Chondrocyte (in vitro differentiated cells): Measurements from ENCODE around the gene HPS4. TPM values are rescaled to one million over a fixed set of nuclear protein-coding genes. Genes with fewer than 3 reads are reported as not detected.
A peak's percentile ranks its signal among the peaks of the same experiment; 100 is the strongest.

Source experiments
- DNase-seq: peaks from one replicate; pipeline ENCODE4 v3.0.0; 2021; ENCODE audit warnings: mixed read lengths, low spot score
- H3K27ac Mint-ChIP-seq: one replicate; pipeline ENCODE4 v1.8.0; 2021; ENCODE audit warnings: mild to moderate bottlenecking, moderate library complexity, mixed read lengths; ENCODE audit not compliant: unreplicated experiment
- H3K27me3 Mint-ChIP-seq: 2 replicates; pipeline ENCODE4 v1.8.0; 2021; ENCODE audit warnings: low read depth, mixed read lengths
- H3K36me3 Mint-ChIP-seq: 2 replicates; pipeline ENCODE4 v1.8.0; 2021; ENCODE audit warnings: low read depth, mixed read lengths
- H3K4me1 Mint-ChIP-seq: 2 replicates; pipeline ENCODE4 v1.8.0; 2021; ENCODE audit warnings: low read depth, mild to moderate bottlenecking, mixed read lengths
- H3K4me3 Mint-ChIP-seq: one replicate; pipeline ENCODE4 v1.8.0; 2021; ENCODE audit warnings: mild to moderate bottlenecking, moderate library complexity, mixed read lengths; ENCODE audit not compliant: unreplicated experiment
- H3K9me3 Mint-ChIP-seq: 2 replicates; pipeline ENCODE4 v1.8.0; 2021; ENCODE audit warnings: low read depth, mixed read lengths
- CTCF ChIP-seq: fragments of 200-600 bp; sonication (generic); IDR thresholded peaks from 2 replicates; pipeline ENCODE4 v1.5.0; 2021; ENCODE audit warnings: antibody characterized with exemption, mild to moderate bottlenecking, moderate library complexity
- total RNA-seq: library from RNA; stranded (reverse); gene quantifications from 3 replicates; pipeline ENCODE4 v1.2.1, GENCODE V29; 2021

The HPS4 gene
- total RNA-seq, 1 donor from 2014 or later = 28.2 TPM

GRCh38 chr22:26482161-26482560 lies 1.4 kb downstream of the HPS4 start:
- DNase-seq = no peak
- no peak for TF ChIP-seq CTCF
- Mint-ChIP-seq H3K4me3 (no peak overlapping the region), H3K27ac (no peak overlapping the region), H3K27me3 (no peaks in the 10 kb centered on the region), H3K9me3 (no peaks in the 10 kb centered on the region), H3K36me3 (peaks cover 9% of the 10 kb centered on the region), H3K4me1 (peaks cover 69% of the 10 kb centered on the region)

- Mint-ChIP-seq H3K4me1 (peaks cover 74% of the 10 kb centered on the region), H3K4me3 (no peak overlapping the region), H3K27me3 (no peaks in the 10 kb centered on the region), H3K9me3 (no peaks in the 10 kb centered on the region), H3K36me3 (peaks cover 9% of the 10 kb centered on the region), H3K27ac (no peak overlapping the region)
- no peak for DNase-seq
- TF ChIP-seq CTCF = no peak
These were observed 1.9 kb downstream of the HPS4 start for GRCh38 chr22:26481694-26482093.

- TF ChIP-seq CTCF = no peak
- no peak for DNase-seq
- Mint-ChIP-seq H3K4me3 (no peak overlapping the region), H3K36me3 (peaks cover 9% of the 10 kb centered on the region), H3K27me3 (no peaks in the 10 kb centered on the region), H3K27ac (no peak overlapping the region), H3K9me3 (no peaks in the 10 kb centered on the region), H3K4me1 (peaks cover 79% of the 10 kb centered on the region)
These were observed 2.4 kb downstream of the HPS4 start for GRCh38 chr22:26481112-26481693.

- no peaks in the 10 kb centered on the region for H3K27me3 Mint-ChIP-seq
- H3K4me3 Mint-ChIP-seq = no peak overlapping the region
- peaks cover 75% of the 10 kb centered on the region for H3K4me1 Mint-ChIP-seq
- H3K9me3 Mint-ChIP-seq = no peaks in the 10 kb centered on the region
- DNase-seq = no peak
- H3K27ac Mint-ChIP-seq = no peak overlapping the region
- H3K36me3 Mint-ChIP-seq = peaks cover 9% of the 10 kb centered on the region
- no peak for TF ChIP-seq CTCF
These were observed 3.0 kb downstream of the HPS4 start for GRCh38 chr22:26480611-26480932.

GRCh38 chr22:26479792-26480610 lies 3.6 kb downstream of the HPS4 start:
- H3K27me3 Mint-ChIP-seq = no peaks in the 10 kb centered on the region

More at GRCh38 chr22:26479792-26480610, 3.6 kb downstream of the HPS4 start:
- no peak for DNase-seq
- peaks cover 9% of the 10 kb centered on the region for H3K36me3 Mint-ChIP-seq
- TF ChIP-seq CTCF = no peak
- peaks cover 71% of the 10 kb centered on the region for H3K4me1 Mint-ChIP-seq
- H3K9me3 Mint-ChIP-seq = no peaks in the 10 kb centered on the region
- H3K27ac Mint-ChIP-seq = peak overlapping the region; percentile 50
- H3K4me3 Mint-ChIP-seq = no peak overlapping the region
